Stimulated activated CD8-positive, alpha-beta memory T cell treated with anti-CD3 and anti-CD28 coated beads, Interleukin-4, amount 100 ng/mL, for 48 hours (primary cell): ENCODE data around the gene OS9.

ENCODE experiments used
- DNase-seq: peaks from one replicate; pipeline ENCODE4 v3.0.0-alpha.2; 2020

Gene OS9

DNA sequence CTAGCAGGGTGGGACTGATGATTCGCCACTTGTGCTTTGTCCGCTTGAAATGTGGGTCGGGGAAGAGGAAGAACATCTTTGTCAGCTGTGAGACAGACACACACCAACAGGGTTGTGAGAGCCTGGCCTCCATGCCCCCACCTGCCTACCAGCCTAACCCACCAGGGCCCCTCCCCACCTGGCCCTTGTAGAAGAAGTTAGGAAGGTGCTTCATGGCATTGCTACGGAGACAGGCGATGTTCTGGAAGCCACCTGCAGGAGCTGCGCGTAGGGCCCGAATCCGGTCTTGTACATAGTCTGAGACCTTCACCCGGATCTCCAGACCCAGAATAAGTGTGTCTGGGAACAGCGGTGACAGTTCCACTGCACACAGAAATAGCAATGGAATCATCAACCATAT is 75.7 kb downstream of the OS9 start:
- no peak for DNase-seq

DNA sequence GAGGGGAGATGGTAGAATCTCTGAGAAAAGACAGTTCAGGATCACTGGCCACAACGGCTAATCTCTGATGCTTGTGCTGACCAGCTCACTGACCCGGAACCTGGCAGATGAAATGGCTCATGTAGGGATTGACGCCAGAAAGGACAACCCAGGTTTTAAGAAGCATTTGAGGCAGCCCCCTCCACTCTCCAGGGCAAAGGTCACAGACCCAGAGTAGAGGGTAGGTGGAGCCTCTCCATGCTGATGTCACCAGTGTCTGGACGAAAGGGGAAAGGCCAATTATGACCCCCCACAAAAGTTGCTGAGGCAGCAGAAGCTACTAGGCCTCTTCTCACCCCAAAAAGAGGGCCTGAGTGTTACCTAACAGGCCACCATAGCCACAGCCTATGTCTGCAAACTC is 76.8 kb downstream of the OS9 start:
- DNase-seq, result no peak
